Left forelimb (tissue), 1 donor: ENCODE results near the gene TBC1D14.

Experiments used
- DNase-seq: peaks from one replicate; pipeline ENCODE4 v3.0.0-alpha.2; 2018; ENCODE audit warnings: low spot score

Gene TBC1D14, protein sequence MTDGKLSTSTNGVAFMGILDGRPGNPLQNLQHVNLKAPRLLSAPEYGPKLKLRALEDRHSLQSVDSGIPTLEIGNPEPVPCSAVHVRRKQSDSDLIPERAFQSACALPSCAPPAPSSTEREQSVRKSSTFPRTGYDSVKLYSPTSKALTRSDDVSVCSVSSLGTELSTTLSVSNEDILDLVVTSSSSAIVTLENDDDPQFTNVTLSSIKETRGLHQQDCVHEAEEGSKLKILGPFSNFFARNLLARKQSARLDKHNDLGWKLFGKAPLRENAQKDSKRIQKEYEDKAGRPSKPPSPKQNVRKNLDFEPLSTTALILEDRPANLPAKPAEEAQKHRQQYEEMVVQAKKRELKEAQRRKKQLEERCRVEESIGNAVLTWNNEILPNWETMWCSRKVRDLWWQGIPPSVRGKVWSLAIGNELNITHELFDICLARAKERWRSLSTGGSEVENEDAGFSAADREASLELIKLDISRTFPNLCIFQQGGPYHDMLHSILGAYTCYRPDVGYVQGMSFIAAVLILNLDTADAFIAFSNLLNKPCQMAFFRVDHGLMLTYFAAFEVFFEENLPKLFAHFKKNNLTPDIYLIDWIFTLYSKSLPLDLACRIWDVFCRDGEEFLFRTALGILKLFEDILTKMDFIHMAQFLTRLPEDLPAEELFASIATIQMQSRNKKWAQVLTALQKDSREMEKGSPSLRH

DNA sequence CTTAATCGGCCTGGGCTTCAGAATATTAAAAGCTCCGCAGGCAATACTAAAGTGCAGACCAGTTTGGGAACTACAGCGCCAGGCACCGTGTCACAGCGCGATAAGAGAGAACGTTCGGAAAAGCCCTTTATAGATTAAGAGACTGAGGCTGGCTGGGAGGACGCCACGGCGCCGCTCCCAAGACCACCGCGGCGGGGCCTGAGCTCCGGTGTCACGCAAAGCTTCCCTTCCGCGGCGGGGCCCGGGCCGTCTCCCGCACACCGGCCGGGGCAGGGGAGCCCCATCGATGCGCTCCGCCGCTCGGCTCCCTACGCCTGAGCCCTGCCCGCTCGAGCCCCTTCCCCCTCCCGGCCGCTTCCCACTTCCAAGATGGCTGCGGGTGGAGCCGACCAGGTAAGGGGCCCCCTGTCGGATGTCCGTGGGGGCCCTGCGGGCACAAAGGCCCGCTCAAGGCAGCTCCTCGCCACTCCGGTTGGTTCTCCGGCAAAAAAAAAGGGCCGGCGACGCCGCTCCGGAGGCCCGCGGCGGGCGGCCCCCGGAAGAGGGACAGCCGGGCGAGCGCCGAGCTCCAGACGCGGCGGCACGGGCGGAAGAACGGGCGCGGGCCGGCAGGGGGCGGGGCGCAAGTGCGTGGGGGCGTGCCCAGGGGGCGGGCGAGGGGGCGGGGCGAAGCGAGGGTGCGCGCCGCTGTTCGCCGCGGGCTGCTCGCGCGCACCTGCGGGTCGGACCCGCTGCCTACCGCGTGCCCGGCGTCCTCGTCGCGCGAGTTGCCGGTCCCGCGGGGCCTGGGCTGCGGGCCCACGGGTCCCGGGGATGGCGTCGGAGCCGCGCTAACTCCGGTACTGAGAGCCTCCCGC is at the start of gene TBC1D14:
Gene TBC1D14 (plus strand): TSS at position 714 of the 857 bp plus-strand sequence. CDS start 13,564 bp downstream, outside the sequence.
- peak; percentile 94 for DNase-seq

DNA sequence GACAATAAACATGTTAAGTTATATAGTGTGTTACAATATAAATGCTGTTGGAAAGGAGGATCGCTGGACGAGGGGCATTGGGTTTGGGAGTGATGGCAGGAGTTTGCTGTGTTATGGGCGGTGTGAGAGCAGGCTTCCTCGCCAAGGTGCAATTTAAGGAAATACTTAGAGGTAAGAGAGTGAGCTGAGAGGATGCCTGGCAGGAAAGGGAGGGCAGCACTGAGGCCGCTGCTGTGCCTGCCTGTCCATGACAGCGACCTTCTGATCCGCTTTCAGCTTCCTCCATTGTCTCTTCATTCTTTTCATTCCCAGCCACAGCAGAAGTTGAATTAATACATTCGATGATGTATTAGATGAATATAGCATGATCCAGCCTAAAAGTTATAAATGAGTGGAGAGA is 41.2 kb upstream of the TBC1D14 start:
- no peak for DNase-seq

DNA sequence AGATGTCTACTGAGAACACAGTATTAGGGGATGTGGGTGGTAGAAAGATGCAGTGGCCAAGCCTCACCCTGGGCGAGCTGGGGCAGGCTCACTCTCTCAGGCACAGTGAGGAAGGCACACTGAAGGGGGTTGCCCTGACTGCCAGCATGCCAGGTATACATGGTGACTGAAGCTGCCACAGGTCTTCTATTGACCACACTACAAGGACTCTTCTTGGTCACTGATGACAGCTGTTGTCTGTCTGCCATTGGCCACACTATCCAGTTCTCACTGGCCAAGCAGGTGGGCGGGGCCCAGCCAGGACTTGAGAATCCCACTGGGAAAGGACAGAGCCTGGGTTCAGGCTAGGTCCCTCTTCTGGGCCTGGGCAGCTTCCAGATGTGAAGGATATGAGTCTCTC is 39.7 kb upstream of the TBC1D14 start:
- DNase-seq = no peak

DNA sequence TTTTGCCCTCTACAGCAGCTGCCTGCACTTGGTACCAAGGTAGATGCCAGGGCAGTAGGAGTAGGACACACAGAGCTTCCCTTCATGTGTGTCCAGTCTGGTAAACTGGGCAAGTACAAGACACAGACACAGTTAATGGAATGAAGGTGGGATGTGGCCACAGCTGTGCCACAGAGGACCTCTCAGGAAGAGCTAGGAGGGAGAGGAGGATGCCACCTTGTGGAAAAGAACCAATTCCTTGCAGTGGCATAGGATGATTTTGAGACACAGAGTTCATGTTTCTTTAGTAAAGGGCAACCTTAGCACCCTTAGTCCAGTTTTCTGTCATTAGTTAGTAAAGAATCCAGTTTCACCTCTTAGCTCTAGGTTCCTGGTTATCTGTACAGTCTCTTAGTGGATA is 36.3 kb upstream of the TBC1D14 start:
- DNase-seq = no peak

DNA sequence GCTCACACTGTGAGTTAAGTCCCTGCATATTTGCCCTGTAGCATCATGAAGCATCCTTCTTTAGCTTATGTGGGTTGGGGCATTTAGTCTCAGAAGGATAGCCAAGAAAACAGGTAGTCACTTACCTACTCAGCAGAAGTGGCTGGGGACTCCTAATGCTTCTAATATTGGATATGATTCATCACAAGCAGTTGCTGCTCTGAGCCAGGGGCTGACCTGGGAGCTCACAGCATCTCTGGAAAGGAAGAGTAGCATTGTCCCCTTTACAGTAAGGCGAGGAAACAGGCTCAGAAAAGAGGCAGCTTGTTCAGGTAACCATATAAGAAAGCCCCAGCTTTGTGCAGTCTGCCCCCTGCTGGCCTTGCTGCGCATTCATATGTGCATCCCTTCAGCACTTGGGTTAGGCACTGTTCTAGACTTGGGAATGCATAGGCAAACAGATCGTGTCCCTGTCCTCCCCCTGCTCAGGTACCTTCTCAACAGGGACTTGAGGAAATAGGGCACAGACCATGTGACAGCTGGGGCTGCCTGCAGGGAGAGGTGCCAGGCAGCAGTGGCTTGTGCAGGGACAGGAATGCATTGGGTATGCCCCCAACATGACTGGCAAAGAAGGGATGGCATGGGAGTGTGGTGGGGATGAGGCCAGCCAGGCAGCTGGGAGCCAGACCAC is 35.7 kb upstream of the TBC1D14 start:
- DNase-seq = no peak

DNA sequence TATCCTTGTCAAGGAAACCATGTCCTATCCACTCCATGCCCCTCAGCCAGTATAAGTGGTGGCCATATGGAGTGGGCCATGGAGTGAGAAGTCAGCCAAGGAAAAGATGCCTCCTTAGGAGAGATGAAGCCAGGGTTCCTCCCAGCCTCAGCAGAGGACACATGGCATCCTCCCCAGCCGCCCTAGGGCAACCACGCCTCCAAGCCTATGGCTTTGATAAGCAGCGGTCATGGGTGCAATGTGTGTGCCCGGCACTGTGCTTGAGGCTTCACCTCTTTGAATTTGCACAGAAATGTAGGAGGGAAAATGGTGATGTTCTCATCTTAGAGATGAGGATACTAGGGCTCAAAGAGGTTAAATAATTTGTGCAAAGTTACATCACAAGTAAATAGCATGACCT is 34.6 kb upstream of the TBC1D14 start:
- no peak for DNase-seq

DNA sequence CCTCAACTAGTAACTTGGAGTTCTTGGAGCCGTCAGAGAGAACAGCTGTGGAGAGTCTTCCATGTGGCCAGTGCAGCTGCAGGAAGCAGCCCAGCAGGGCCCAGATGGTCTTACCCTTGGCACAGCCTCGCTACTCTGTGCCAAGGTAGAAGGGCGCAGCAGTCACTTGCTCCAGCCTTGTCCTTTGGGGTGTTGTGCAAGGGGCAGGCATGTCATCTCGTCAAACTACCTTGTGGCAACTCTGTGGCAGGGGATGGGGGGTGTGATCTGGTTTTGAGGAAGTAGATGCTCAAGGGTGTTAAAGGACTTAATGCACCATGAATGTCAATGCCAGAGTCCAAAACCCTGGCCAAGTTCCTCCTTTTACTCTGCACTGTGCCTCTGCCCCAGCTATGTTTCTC is 34.2 kb upstream of the TBC1D14 start:
- no peak for DNase-seq

DNA sequence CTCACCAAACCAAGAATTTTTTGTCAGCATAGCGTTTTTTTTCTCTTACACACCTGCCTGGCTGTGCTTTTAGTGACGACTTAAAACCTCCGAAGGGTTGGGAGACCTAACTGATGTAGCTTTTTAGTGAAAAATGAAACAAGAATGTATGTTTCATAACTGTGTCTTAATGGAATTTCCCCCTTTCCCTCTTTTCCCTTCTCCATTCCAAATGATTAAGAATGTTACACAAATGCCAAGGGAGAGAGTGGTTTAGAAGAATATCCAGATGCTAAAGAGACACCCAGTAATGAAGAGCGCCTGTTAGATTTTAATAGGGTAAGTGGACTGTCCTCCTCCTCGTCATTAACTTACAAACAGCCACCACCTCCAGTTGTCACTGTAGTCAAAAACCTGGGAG is 33.2 kb upstream of the TBC1D14 start:
- no peak for DNase-seq

DNA sequence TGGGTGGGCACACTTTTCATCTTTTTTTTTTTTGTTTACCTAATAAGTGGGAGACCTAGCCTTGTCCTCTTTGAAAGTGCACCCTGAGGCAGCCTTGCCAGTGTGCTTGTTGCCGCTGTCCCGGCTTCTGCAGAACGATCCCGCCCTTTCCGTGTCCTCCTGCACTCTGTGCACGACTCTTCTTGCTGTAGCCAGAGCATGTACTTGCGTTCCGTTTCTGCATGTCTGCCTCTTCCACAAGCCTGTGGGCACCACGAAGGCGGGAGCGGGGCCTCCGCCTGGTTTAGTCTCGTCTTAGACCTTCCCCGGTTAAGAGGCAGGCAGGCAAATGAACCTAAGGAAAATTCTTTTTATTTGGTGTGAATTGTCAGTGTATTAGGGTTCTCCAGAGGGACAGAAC is 32.6 kb upstream of the TBC1D14 start:
- no peak for DNase-seq

DNA sequence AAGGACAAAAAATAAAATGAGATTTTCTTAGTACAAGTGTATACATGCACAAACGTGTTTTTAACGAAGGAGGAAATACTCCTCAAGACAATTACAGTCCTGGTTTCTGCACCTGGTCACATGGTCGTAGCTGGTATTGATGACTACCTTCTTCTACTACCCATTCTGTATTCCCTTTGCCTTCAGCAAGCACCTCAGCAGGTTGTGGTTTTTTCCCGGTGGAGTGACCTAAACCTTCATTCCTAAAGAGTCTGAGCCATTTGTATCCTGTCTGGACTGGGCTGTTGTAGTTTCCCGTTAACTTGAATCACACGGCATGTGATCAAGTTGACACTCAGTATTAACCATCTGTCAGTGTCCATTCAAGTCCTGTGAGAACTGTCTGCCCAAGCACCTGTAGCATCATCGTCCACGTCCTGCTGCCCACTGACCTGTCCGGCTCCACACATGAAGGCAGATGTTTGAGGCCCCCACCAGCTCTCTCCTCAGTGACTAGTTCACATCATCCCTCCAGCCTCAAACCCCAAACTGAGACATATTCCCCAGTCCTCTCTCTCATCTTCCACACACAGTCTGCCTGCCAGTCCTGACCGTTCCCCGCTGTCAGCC is 31.1 kb upstream of the TBC1D14 start:
- DNase-seq = no peak

DNA sequence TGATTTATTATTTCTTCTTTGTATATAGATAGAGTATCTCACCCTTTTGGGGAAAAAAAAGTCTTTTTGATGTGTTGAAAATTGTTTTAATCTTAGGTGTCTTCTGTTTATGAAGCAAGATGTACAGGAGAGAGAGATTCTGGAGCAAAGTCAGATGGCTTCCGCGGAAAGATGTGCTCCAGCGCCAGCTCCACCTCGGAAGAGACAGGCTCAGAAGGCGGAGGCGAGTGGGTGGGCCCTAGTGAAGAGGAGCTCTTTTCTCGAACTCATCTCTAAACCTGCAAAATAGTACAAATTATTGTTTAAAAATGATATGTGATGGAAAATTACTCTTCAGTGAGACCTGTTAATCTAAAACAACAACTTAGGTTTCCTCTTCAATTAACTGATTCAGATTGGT is 28.9 kb upstream of the TBC1D14 start:
- DNase-seq = no peak

DNA sequence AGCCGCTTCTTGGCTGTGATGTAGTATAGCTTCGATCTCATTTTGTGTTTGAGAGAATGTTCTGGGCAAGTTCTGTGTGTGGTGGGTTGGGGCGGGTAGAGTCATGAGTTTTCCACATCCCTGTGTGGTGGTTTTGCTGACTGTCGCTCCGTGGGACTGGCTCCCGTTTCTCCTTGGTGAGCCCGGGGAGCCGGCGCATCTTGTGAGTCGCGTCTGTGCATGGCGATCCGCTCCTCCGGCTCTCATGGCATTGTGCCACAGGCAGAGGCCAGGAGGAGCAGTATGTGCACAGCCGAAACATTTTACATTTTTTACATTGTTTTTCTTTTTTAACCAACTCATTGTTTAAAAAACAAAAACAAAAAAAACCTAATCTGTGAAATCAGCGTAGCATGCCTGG is 27.7 kb upstream of the TBC1D14 start:
- no peak for DNase-seq

DNA sequence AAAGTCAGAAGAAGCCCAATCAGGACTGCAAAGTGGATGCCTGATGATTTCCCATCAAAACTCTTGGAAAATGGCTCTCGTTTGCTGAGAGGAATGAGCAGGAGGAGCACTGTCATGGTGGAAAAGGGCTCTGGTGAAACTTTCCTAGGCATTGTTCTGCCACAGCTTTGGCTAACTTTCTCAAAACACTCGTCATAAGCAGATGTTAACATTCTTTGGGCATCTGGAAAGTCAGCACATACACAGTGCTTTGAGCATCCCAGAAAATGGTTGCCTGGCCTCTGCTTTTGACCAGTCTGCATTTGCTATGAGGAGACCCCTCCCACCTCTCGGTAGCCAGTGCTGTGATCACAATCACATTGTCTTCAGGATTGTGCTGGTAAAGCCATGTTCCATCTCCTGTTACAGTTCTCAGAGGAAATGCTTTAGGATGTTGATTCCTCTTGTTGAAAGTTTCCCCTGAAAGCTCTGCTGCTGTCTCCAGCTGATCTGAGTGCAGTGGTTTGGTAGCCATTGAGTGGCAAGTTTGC is 25.2 kb upstream of the TBC1D14 start:
- no peak for DNase-seq

DNA sequence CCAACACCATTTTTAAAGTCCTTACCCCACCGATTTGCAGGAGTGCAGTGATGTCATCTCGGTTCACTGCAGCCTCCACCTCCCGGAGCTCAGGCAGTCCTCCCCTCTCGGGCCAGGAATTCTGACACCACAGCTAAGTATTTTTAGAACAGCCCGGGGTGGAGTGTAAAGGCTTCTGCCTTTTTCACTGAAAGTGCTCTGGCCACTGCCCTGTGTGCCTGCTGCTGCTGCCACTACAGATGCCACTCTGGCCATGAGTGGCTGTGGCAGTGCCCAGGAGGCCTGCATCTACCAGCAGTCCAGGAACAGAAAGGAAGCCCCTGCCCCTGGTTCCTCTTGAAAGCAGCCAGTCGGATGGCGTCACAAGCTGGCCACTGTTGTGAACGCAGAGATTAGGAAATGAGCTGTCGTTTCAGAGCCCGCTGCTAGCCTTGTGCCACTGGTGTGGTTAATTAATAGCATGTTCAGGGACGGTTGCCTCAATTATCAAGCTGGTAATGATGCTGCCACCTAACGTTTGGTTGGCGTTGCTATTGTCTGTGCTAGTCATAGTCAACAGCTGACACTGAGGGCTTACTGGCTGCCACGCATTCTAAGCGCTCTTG is 23.6 kb upstream of the TBC1D14 start:
- DNase-seq = no peak

DNA sequence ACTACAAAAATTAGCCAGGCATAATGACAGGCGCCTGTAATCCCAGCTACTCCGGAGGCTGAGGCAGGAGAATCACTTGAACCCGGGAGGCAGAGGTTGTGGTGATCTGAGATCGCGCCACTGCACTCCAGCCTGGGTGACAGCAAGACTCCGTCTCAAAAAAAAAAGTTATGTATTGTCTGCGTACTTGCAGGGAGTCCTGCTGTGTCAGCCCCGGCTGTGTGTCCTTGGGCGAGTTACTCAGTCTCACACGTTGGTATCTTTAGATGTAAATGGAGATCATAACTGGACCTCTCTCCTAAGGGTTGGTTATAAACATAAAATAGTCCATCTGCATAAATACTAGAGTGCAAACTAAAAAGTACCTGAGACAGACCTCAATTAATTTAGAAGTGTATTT is 22.7 kb upstream of the TBC1D14 start:
- no peak for DNase-seq

DNA sequence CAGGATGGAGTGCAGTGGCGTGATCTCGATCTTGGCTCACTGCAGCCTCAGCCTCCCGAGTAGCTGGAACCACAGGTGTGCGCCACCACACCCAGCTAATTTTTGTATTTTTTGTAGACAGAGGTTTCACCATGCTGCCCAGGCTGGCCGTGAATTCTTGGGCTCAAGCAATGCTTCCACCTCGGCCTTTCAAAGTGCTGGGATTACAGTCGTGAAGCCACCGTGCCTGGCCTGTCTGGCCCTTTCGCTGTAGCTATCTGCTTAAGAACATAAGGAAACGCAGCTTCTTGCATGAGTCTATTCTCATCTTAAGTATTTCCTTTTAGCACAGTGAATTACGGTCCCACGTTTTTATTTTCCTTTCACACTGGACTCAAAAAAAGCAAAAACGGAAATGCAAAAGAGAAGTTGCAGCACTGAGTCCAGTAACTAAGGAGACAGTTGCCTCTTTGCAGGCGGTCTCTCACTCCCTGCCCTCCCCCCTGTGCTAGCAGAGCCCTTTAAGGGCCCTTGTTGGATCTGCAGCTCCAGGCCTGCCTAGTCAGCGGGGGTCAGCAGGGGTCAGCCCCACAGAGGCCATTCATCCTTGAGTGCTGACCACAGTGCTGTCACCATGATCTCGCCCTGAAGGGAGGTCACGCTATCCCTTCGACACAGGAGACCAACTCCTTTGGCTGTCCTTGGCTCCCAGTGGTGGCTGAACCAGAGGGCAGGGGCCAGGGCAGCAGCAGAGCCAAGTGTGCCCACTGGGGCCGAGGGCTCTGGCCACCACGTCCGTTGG is 21.8 kb upstream of the TBC1D14 start:
- DNase-seq = no peak

DNA sequence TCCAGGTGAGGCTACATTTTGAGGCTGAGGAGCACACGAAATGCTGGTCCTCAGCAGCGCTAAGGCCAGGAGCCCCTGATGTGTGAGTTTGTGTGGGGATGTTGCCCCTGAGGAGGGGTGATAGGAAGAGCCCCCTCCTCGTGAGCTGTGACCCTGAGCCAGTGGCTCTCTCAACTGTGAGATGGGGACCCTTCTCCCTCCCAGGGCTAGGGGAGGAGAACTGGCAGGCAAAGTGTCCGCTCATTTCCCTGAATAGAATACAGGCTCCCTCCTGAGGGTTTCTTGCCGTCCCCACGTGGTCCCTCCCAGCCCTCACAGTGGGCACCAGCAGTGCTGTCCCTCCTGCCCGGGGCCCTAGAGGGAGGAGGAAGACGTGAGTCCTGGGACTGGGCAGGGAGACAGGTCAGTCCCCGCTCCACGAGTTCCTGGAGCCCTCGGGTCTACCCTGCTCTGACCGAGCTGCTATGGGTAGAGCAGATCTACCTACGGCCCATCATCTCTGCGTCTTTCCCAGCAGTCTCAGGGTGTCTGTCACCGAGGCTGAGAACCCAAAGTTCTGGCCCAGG is 21.0 kb upstream of the TBC1D14 start:
- DNase-seq = no peak

DNA sequence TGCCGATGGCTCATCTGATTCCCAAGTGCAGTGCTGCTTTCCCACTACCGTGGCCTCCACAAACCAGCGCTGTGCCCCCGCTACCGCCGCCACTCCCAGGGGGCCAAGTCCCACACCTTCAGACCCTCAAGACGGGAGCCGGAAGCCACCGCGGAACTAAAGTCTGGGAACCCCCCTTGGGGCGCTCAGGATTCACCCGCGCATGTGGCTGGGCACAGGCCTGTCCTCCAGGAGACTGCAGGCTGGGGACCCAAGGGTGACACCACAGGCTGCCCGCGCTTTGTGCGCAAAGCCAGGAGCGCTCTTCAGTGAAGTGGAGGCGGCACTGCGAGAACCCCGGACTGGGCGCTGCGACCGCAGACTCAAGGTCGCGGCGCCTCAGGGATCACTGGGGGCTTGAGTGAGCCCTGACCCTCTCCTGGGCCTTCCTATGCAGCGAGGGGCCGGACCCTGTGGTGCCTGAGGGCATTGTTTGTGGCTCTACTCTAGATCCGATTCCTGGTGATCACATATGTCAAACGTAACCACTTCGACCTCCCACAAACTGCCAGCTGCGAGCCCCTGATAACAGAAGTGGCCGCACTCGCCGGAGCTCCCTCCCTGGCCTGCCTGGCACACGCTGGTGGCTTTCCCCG is 20.4 kb upstream of the TBC1D14 start:
- no peak for DNase-seq

DNA sequence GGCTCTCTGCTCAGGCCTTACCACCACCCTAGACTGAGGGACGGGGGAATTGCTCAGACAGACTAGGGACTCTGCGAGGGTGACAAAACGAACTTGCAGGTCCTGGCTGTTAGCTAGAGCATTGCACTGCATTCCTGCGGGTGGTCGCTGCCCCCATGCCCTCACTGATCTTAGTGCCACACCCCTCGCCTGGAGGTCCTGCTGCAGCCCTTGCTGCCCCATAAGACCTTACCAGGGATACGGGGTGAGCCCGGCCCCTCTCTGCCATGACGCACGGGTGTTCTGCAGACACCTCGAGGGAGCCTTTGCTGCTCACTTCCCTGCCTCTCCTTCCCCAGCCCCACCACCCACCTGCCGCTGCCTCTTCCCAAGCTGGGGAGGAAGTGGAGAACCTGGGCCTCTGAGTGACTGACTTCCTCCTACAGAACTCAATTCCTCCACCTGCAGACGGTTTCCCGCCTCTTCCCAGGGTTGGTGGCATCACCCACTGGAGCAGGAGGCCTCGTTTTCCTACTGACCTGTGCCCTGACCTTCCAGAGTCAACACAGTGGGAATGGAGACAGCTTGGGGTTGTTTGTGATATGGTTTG is 19.8 kb upstream of the TBC1D14 start:
- DNase-seq = no peak
